ENCODE results near the gene FBLIM1.

- TF ChIP-seq, protein P1, sequence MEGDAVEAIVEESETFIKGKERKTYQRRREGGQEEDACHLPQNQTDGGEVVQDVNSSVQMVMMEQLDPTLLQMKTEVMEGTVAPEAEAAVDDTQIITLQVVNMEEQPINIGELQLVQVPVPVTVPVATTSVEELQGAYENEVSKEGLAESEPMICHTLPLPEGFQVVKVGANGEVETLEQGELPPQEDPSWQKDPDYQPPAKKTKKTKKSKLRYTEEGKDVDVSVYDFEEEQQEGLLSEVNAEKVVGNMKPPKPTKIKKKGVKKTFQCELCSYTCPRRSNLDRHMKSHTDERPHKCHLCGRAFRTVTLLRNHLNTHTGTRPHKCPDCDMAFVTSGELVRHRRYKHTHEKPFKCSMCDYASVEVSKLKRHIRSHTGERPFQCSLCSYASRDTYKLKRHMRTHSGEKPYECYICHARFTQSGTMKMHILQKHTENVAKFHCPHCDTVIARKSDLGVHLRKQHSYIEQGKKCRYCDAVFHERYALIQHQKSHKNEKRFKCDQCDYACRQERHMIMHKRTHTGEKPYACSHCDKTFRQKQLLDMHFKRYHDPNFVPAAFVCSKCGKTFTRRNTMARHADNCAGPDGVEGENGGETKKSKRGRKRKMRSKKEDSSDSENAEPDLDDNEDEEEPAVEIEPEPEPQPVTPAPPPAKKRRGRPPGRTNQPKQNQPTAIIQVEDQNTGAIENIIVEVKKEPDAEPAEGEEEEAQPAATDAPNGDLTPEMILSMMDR (conservative IDR thresholded peaks at IDR 0.05; ENCODE audit: low read length): no peak
- TF ChIP-seq EZH2phosphoT487 (IDR thresholded peaks at IDR 0.05; ENCODE audit: borderline replicate concordance, low read depth, low read length): no peak
These were observed 30.2 kb downstream of the FBLIM1 start for GRCh38 chr1:15788624-15789301.

Data from OCI-LY7 (cell line).